ENCODE measurements around the gene P2RY2. TPM values are rescaled to one million over a fixed set of nuclear protein-coding genes. Genes with fewer than 3 reads are reported as not detected.

The P2RY2 gene
- total and polyA plus RNA-seq, 9 of the 15 experiments (the other 6 are each of a cell fraction or from before 2014, with no cell fraction given), result not detected

DNA sequence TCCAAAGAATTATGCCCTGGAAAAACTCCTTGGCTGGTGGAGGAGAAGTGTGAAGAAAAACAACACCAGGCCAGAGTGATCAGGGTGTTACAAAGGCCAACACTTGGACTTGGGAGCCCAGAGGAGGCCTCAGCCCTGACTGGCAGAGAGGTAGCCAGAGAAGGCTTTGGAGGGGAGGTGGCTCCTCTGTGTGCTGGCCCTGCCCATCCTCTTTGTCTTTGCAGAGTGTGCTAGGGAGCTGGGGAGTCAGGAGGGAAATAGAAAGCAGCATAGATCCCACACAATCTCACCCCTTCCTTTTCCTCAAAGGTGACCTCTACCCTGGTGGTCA, 42.0 kb downstream of the P2RY2 start (continued):
- no peak for TF ChIP-seq SRF (CRISPR knock-in tag; IDR thresholded peaks at IDR 0.05)
- TF ChIP-seq CBX1 (IDR thresholded peaks at IDR 0.05; ENCODE audit: low read depth), result no peak

DNA sequence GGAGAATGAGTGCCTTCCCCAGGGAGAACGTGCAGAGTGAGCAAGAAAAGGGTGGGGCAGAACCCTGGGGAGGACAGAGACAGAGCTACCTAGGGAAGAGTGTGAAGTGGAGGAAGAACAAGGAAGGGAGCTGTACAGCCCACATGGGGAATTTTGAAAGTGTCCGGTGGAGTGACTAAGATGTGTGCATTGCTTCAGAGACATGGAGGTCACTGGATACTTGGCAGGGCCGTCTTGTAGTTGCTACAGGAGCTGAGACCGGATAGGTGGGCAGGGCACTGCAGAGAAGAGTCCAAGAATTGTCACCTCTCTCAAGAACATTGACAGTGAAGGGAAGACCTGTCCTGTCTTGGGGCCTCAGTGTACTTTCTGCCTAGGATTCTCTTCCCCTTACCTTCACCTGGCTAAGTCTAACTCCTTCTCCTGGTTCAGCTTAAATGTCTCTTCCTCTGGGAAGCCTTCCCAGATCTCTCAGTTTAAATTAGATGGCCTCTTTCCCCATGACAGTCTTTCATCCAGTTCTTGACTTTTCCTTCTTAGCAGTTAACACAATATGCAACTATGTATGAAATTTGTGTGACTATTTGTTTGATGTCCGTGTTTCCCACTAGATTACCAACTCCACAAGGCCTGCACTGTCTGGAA, 44.9 kb downstream of the P2RY2 start:
- no TSS peak for BruUV-seq (replicated peaks)
- no peak overlapping the region for H3K27ac ChIP-seq (ENCODE audit: extremely low read depth, low read depth, low read length)
- H3K79me2 ChIP-seq (ENCODE audit: control insufficient read depth, insufficient read depth, low read length), result no peaks in the 10 kb centered on the region
- H3K4me1 ChIP-seq (replicated peaks in 1 of 2; ENCODE audit: control insufficient read depth in 2 of 2, insufficient read depth in 2 of 2, low read length in 2 of 2), result peaks cover 0 to 9% of the 10 kb centered on the region in 2 experiments; a peak in 1 of 5 replicates
- 4% methylated on average over 5 of the region's 5 CpGs for WGBS (ENCODE audit: insufficient coverage, low coverage, missing lambda C conversion rate)
- no peak overlapping the region for H3K4me2 ChIP-seq (ENCODE audit: insufficient read depth, low read length)
- FAIRE-seq (no peak), DNase-seq (ENCODE audit: extremely low read depth in 1 of 4, low spot score in 3 of 4) (no peak), ATAC-seq (no peak)
- H3K4me3 ChIP-seq, result no peak overlapping the region
- TF ChIP-seq ZFP36 (IDR thresholded peaks at IDR 0.05; ENCODE audit: low read depth, low read length, partially characterized antibody) (peak; percentile 55), HDGF (IDR thresholded peaks at IDR 0.05) (no peak)
- H4K20me1 ChIP-seq (replicated peaks; ENCODE audit: control insufficient read depth, insufficient read depth, low read length), result no peaks in the 10 kb centered on the region
- H3K9me3 ChIP-seq (replicated peaks; ENCODE audit: control insufficient read depth, insufficient read depth, low read depth, low read length), result no peaks in the 10 kb centered on the region
- H3K27me3 ChIP-seq (ENCODE audit: control insufficient read depth in 2 of 2, insufficient read depth in 2 of 2, low read length in 2 of 2), result peaks cover 16 to 45% of the 10 kb centered on the region in 2 experiments
- H3K9me1 ChIP-seq (ENCODE audit: control insufficient read depth, insufficient read depth, low read length), result no peaks in the 10 kb centered on the region
- H3K9ac ChIP-seq (ENCODE audit: insufficient read depth in 1 of 2, low read depth in 2 of 2, low read length in 2 of 2), result no peak overlapping the region
- intact Hi-C loops (cut with micrococcal nuclease), result no loop called here
- POLR2A ChIA-PET, result interaction anchor here (0.6 to 0.9 kb wide), 3 partner anchors 9 to 14 kb away, joined by 3 to 4 read pairs (median 4); partner anchors contain the start of gene P2RY6
- in situ Hi-C loops (cut with MboI), result no loop called here
- CTCF ChIA-PET (ENCODE audit: low intra/inter-chr PET ratio), result no interaction called here
- H2AFZ ChIP-seq (ENCODE audit: low read depth, low read length), result no peak overlapping the region
- no peaks in the 10 kb centered on the region for H3K36me3 ChIP-seq (ENCODE audit: control insufficient read depth, insufficient read depth, low read length)

DNA sequence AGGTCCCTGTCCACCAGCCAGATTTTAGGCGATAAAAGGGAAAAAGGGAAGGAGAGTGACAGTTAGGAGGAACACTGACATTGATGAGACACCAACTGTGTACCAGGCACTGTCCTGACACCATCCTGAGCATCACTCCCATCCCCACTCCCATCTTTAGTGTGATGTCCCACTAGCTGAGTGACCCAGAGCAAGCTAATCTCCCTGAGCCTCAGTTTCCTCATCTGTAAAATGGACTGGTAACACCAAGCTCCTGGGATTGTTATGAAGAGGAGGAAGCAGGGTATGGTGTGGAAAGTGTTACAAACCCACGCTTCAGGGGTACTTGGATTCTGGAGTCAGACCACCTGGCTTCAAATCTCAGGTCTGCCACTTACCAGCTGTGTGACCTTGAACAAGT, 45.6 kb downstream of the P2RY2 start:
- CTCF ChIA-PET (ENCODE audit: low intra/inter-chr PET ratio), result no interaction called here
- H3K4me2 ChIP-seq (ENCODE audit: insufficient read depth, low read length), result no peak overlapping the region
- TF ChIP-seq RCOR1 (IDR thresholded peaks at IDR 0.05; ENCODE audit: borderline replicate concordance in 1 of 2, low read depth in 2 of 2, low read length in 2 of 2), result no peak
- TF ChIP-seq BACH1 (tag; IDR thresholded peaks at IDR 0.05), result no peak
- TF ChIP-seq ADNP (tag; IDR thresholded peaks at IDR 0.05), result 0 out of 2 replicates have a peak, but pooled peaks have one; percentile 39
- TF ChIP-seq CBFA2T2 (conservative IDR thresholded peaks at IDR 0.05), result no peak
- TF ChIP-seq, protein P1, sequence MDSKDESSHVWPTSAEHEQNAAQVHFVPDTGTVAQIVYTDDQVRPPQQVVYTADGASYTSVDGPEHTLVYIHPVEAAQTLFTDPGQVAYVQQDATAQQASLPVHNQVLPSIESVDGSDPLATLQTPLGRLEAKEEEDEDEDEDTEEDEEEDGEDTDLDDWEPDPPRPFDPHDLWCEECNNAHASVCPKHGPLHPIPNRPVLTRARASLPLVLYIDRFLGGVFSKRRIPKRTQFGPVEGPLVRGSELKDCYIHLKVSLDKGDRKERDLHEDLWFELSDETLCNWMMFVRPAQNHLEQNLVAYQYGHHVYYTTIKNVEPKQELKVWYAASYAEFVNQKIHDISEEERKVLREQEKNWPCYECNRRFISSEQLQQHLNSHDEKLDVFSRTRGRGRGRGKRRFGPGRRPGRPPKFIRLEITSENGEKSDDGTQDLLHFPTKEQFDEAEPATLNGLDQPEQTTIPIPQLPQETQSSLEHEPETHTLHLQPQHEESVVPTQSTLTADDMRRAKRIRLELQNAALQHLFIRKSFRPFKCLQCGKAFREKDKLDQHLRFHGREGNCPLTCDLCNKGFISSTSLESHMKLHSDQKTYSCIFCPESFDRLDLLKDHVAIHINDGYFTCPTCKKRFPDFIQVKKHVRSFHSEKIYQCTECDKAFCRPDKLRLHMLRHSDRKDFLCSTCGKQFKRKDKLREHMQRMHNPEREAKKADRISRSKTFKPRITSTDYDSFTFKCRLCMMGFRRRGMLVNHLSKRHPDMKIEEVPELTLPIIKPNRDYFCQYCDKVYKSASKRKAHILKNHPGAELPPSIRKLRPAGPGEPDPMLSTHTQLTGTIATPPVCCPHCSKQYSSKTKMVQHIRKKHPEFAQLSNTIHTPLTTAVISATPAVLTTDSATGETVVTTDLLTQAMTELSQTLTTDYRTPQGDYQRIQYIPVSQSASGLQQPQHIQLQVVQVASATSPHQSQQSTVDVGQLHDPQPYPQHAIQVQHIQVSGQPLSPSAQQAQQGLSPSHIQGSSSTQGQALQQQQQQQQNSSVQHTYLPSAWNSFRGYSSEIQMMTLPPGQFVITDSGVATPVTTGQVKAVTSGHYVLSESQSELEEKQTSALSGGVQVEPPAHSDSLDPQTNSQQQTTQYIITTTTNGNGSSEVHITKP (IDR thresholded peaks at IDR 0.05; ENCODE audit: partially characterized antibody), result no peak
- TF ChIP-seq RBM25 (IDR thresholded peaks at IDR 0.05; ENCODE audit: low read depth, low read length, severe bottlenecking), result peak; percentile 82
- TF ChIP-seq ZNF507 (tag; conservative IDR thresholded peaks at IDR 0.05), result no peak
- TF ChIP-seq BCOR (IDR thresholded peaks at IDR 0.05), result peak; percentile 46; the same call in 1 of the 2 replicates

More for the DNA sequence above, 45.6 kb downstream of the P2RY2 start:
- no TSS peak for BruUV-seq (replicated peaks)
- Histone ChIP-seq H3K79me2 (ENCODE audit: control insufficient read depth, insufficient read depth, low read length) (no peaks in the 10 kb centered on the region), H3K27me3 (ENCODE audit: control insufficient read depth in 2 of 2, insufficient read depth in 2 of 2, low read length in 2 of 2) (peaks cover 16 to 48% of the 10 kb centered on the region in 2 experiments), H3K36me3 (ENCODE audit: control insufficient read depth, insufficient read depth, low read length) (no peaks in the 10 kb centered on the region), H2AFZ (ENCODE audit: low read depth, low read length) (no peak overlapping the region), H4K20me1 (replicated peaks; ENCODE audit: control insufficient read depth, insufficient read depth, low read length) (no peaks in the 10 kb centered on the region), H3K9ac (ENCODE audit: insufficient read depth in 1 of 2, low read depth in 2 of 2, low read length in 2 of 2) (no peak overlapping the region), H3K4me1 (replicated peaks in 1 of 2; ENCODE audit: control insufficient read depth in 2 of 2, insufficient read depth in 2 of 2, low read length in 2 of 2) (peaks cover 0 to 9% of the 10 kb centered on the region in 2 experiments; a peak in 1 of 5 replicates), H3K4me3 (no peak overlapping the region), H3K27ac (ENCODE audit: extremely low read depth, low read depth, low read length) (no peak overlapping the region), H3K9me3 (replicated peaks; ENCODE audit: control insufficient read depth, insufficient read depth, low read depth, low read length) (no peaks in the 10 kb centered on the region), H3K9me1 (ENCODE audit: control insufficient read depth, insufficient read depth, low read length) (no peaks in the 10 kb centered on the region)
- ATAC-seq (no peak), DNase-seq (ENCODE audit: extremely low read depth in 1 of 4, low spot score in 3 of 4) (no peak), FAIRE-seq (no peak)
- in situ Hi-C loops (cut with MboI), result no loop called here
- POLR2A ChIA-PET, result no interaction called here
- intact Hi-C loops (cut with micrococcal nuclease), result no loop called here
- WGBS (ENCODE audit: insufficient coverage, low coverage, missing lambda C conversion rate), result 4% methylated on average over 2 of the region's 2 CpGs

Measured in K562 (cell line).